Activated CD4-positive, alpha-beta T cell treated with anti-CD3 and anti-CD28 coated beads, Interleukin-2, Interleukin-4, amounts not matched to agents 100 ng/mL and 50 ng/mL, durations not matched to agents 16 hours and 8 hours (primary cell): ENCODE measurements around the gene MRPL39.

ENCODE experiments used
- DNase-seq: peaks from one replicate; pipeline ENCODE4 v3.0.0-alpha.2; 2020; ENCODE audit warnings: low spot score

Gene MRPL39

GRCh38 chr21:25614441-25614840 is 7.2 kb upstream of the MRPL39 start:
- no peak for DNase-seq

GRCh38 chr21:25608044-25608737 is 910 bp upstream of the MRPL39 start:
- DNase-seq = peak; percentile 84

GRCh38 chr21:25589887-25590286 is 17.4 kb downstream of the MRPL39 start:
- DNase-seq = no peak

- DNase-seq = no peak
Measured at GRCh38 chr21:25586791-25587190, 20.5 kb downstream of the MRPL39 start.

- no peak for DNase-seq
Measured at GRCh38 chr21:25586326-25586725, 21.0 kb downstream of the MRPL39 start.

GRCh38 chr21:25584833-25585676 is 22.2 kb downstream of the MRPL39 start:
- DNase-seq = no peak

GRCh38 chr21:25583370-25584130 is 23.7 kb downstream of the MRPL39 start:
- no peak for DNase-seq

GRCh38 chr21:25582888-25583287 is 24.4 kb downstream of the MRPL39 start:
- no peak for DNase-seq

- DNase-seq = no peak
Measured at GRCh38 chr21:25582164-25582790, 25.0 kb downstream of the MRPL39 start.

- no peak for DNase-seq
Measured at GRCh38 chr21:25581582-25581981, 25.7 kb downstream of the MRPL39 start.

- DNase-seq = no peak
Measured at GRCh38 chr21:25580912-25581260, 26.4 kb downstream of the MRPL39 start.

- DNase-seq = no peak
Measured at GRCh38 chr21:25579226-25580013, 27.9 kb downstream of the MRPL39 start.

- DNase-seq = peak; percentile 74
Measured at GRCh38 chr21:25578056-25578961, 29.0 kb downstream of the MRPL39 start.

GRCh38 chr21:25577424-25578055 is 29.7 kb downstream of the MRPL39 start:
- DNase-seq = no peak

GRCh38 chr21:25573409-25574206 is 33.7 kb downstream of the MRPL39 start:
- peak; percentile 82 for DNase-seq

- peak; percentile 85 for DNase-seq
Measured at GRCh38 chr21:25572861-25573310, 34.4 kb downstream of the MRPL39 start.

GRCh38 chr21:25571726-25572121 is 35.6 kb downstream of the MRPL39 start:
- no peak for DNase-seq

- no peak for DNase-seq
Measured at GRCh38 chr21:25569711-25570110, 37.6 kb downstream of the MRPL39 start.

GRCh38 chr21:25569084-25569483 is 38.2 kb downstream of the MRPL39 start:
- no peak for DNase-seq
